SH-SY5Y (cell line): ENCODE data around the gene ZNF70.

Experiments used
- GATA2 ChIP-seq: IDR thresholded peaks from 2 replicates; pipeline ENCODE4 v1.6.1; 2011; ENCODE audit warnings: mild to moderate bottlenecking, low read depth, low read length
- GATA3 ChIP-seq: IDR thresholded peaks from 2 replicates; pipeline ENCODE4 v1.6.1; 2011; ENCODE audit warnings: low read depth, mild to moderate bottlenecking, low read length, moderate library complexity

DNA sequence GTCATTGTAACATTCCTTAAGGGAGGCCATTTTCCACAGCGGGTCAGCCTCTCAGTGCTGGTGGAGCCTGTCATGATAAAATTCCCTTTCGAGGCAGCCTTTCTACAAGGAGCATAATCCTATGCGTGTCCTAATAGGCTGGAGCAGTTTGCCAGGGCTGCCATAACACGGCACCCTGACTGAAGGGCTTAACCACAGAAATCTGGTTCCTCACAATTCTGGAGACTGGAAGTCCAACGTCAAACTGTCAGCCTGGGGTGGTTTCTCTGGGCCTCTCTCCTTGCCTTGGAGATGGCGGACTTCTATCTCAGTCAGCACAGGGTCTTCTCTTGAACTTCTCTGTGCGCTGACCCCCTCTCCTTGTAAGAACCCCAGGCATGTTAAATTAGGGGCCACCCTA lies 61.5 kb downstream of the ZNF70 start:
- TF ChIP-seq GATA2 = no peak
- TF ChIP-seq GATA3 = no peak
